Endothelial cell of umbilical vein (primary cell): ENCODE data around the gene DPF3. TPM values are rescaled to one million over a fixed set of nuclear protein-coding genes. Genes with fewer than 3 reads are reported as not detected.

Experiments used
- BruUV-seq: library from RNA; stranded (reverse); fragments of 400-500 nt; replicated peaks from 2 replicates; lab custom pipeline; 2021; lab: Mats Ljungman, UMichigan
- CTCF ChIA-PET: fragments of 300-600, 350-600 bp; sonication (Branson Sonifier 250); formaldehyde crosslinking; loops from one replicate; lab custom pipeline; 2021; ENCODE audit warnings: antibody characterized with exemption, inconsistent platforms; lab: Charles Lee
- POLR2A ChIA-PET: fragments of 300-600, 350-600 bp; sonication (Branson Sonifier 250); formaldehyde crosslinking; loops from one replicate; lab custom pipeline; 2021; ENCODE audit warnings: antibody characterized with exemption, inconsistent platforms; lab: Charles Lee
- DNase-seq: peaks from one replicate; pipeline ENCODE4 v3.0.0-alpha.2; 2011; ENCODE audit warnings: low read depth, low spot score
- FAIRE-seq: peaks from 2 replicates; lab custom pipeline; 2011; peaks lifted over from hg19 to GRCh38; lab: Jason Lieb, UNC
- H2AFZ ChIP-seq: 2 replicates; pipeline ENCODE4 v1.6.0; 2012; ENCODE audit warnings: low read depth, low read length, control low read depth, inconsistent platforms
- H3K27ac ChIP-seq: 2 replicates; pipeline ENCODE4 v1.5.1; 2011; ENCODE audit warnings: low read depth, mild to moderate bottlenecking, control low read depth, low read length, moderate library complexity; ENCODE audit not compliant: insufficient read depth
- H3K27me3 ChIP-seq, 2 experiments: 2 replicates each; pipeline versions ENCODE4 v1.6.0 to v1.6.1; 2011; ENCODE audit warnings: low read length in 2 of 2, mixed read lengths in 1 of 2; ENCODE audit not compliant: control insufficient read depth in 2 of 2, insufficient read depth in 2 of 2
- H3K36me3 ChIP-seq, 2 experiments: 2 replicates in 1 of 2; 3 replicates in 1 of 2; pipeline ENCODE4 v1.5.1; 2011; ENCODE audit warnings: low read length in 2 of 2, mild to moderate bottlenecking in 1 of 2, moderate library complexity in 1 of 2; ENCODE audit not compliant: control insufficient read depth in 2 of 2, insufficient read depth in 2 of 2; ENCODE audit errors: extremely low read depth in 1 of 2
- H3K4me1 ChIP-seq: 3 replicates; pipeline ENCODE4 v1.5.1; 2011; ENCODE audit warnings: mild to moderate bottlenecking, low read length; ENCODE audit not compliant: control insufficient read depth, insufficient read depth; ENCODE audit errors: extremely low read depth
- H3K4me2 ChIP-seq: 2 replicates; pipeline ENCODE4 v1.6.1; 2011; ENCODE audit warnings: low read length, control low read depth, mixed read lengths; ENCODE audit not compliant: insufficient read depth
- H3K4me3 ChIP-seq, 3 experiments: fragments of 200-600 bp in 1 of 3; sonication (generic), shearing (Covaris generic) in 1 of 3; replicated peaks in 1 of 3; 2 replicates each; pipeline ENCODE4 v1.5.1; 2011 to 2016; ENCODE audit warnings: control low read depth in 3 of 3, low read length in 3 of 3, mild to moderate bottlenecking in 2 of 3, inconsistent platforms in 1 of 3, low read depth in 1 of 3, moderate library complexity in 1 of 3; ENCODE audit not compliant: insufficient read depth in 1 of 3
- H3K79me2 ChIP-seq: 2 replicates; pipeline ENCODE4 v1.6.0; 2012; ENCODE audit warnings: low read length, inconsistent platforms; ENCODE audit not compliant: control insufficient read depth, insufficient read depth
- H3K9ac ChIP-seq: replicated peaks from 2 replicates; pipeline ENCODE3; 2011; ENCODE audit warnings: low read length, control low read depth; ENCODE audit not compliant: insufficient read depth; ENCODE audit errors: extremely low read depth
- H3K9me1 ChIP-seq: replicated peaks from 3 replicates; pipeline ENCODE4 v1.6.0; 2011; ENCODE audit warnings: mild to moderate bottlenecking, low read length; ENCODE audit not compliant: control insufficient read depth, insufficient read depth; ENCODE audit errors: extremely low read depth
- H3K9me3 ChIP-seq: replicated peaks from 2 replicates; pipeline ENCODE4 v1.5.1; 2012; ENCODE audit warnings: low read length, inconsistent platforms; ENCODE audit not compliant: control insufficient read depth, insufficient read depth
- H4K20me1 ChIP-seq: replicated peaks from 2 replicates; pipeline ENCODE3; 2011; ENCODE audit warnings: mild to moderate bottlenecking, low read length; ENCODE audit not compliant: control insufficient read depth, insufficient read depth; ENCODE audit errors: extremely low read depth
- EZH2 ChIP-seq: IDR thresholded peaks from 2 replicates; pipeline ENCODE4 v1.6.1; 2012; ENCODE audit warnings: borderline replicate concordance, low read depth, mild to moderate bottlenecking, moderate library complexity, low read length, inconsistent platforms; ENCODE audit not compliant: severe bottlenecking
- FOS ChIP-seq: IDR thresholded peaks from 2 replicates; pipeline ENCODE4 v1.6.1; 2011; ENCODE audit warnings: mild to moderate bottlenecking, low read length, moderate library complexity, borderline replicate concordance; ENCODE audit not compliant: insufficient read depth
- GATA2 ChIP-seq: IDR thresholded peaks from 2 replicates; pipeline ENCODE4 v1.7.0; 2011; ENCODE audit warnings: low read depth, mild to moderate bottlenecking, moderate library complexity, mixed read lengths, low read length; ENCODE audit not compliant: insufficient read length, insufficient read depth
- JUN ChIP-seq: IDR thresholded peaks from 2 replicates; pipeline ENCODE4 v1.6.1; 2011; ENCODE audit warnings: borderline replicate concordance, low read depth; ENCODE audit not compliant: insufficient read length, insufficient read depth
- MYC ChIP-seq: IDR thresholded peaks from one replicate; pipeline ENCODE4 v1.6.1; 2011; ENCODE audit warnings: mild to moderate bottlenecking, low read depth, low read length
- POLR2A ChIP-seq: IDR thresholded peaks from 2 replicates; pipeline ENCODE4 v1.6.1; 2012; ENCODE audit warnings: low read depth, mild to moderate bottlenecking, control low read depth, low read length
- POLR2AphosphoS5 ChIP-seq: IDR thresholded peaks from 2 replicates; pipeline ENCODE4 v1.6.1; 2012; ENCODE audit warnings: low read depth, mild to moderate bottlenecking, control low read depth, low read length, moderate library complexity; ENCODE audit not compliant: insufficient read depth
- dilution Hi-C: fragments of 300-500 bp; cut with MboI; formaldehyde crosslinking; loops from one replicate; pipeline ENCODE4 v1.15.0; 2019; ENCODE audit warnings: low sequenced_read_pairs; ENCODE audit not compliant: extremely low pct_ligation_motif_present
- intact Hi-C: fragments of 100-400 bp; cut with micrococcal nuclease; formaldehyde crosslinking; loops from one replicate; pipeline ENCODE4 v1.10.0; 2022
- polyA plus RNA-seq, 4 experiments: library from polyadenylated mRNA; depleted of rRNA in 3 of 4; stranded (reverse) in 3 of 4; unstranded in 1 of 4; fragments of >200 nt; gene quantifications; 2 replicates each; pipeline versions ENCODE4 v1.2.1 to v1.2.3, GENCODE V29; 2011 to 2012; ENCODE audit warnings: missing spikeins in 1 of 4
- total RNA-seq: library from RNA; stranded (reverse); gene quantifications from 2 replicates; pipeline ENCODE4 v1.2.3, GENCODE V29; 2021
- TF ChIP-seq, protein P1 (sequence below): IDR thresholded peaks from 2 replicates; pipeline ENCODE4 v1.6.1; 2011; ENCODE audit not compliant: insufficient read depth, insufficient read length
- TF ChIP-seq, protein P2 (sequence below), 2 donors: IDR thresholded peaks; 1 replicate in 1 of 2; 2 replicates in 1 of 2; pipeline ENCODE4 v1.5.1; 2011; ENCODE audit warnings: low read length in 2 of 2, mild to moderate bottlenecking in 2 of 2, moderate library complexity in 2 of 2, control low read depth in 1 of 2, inconsistent platforms in 1 of 2, low read depth in 1 of 2; ENCODE audit not compliant: insufficient read depth in 1 of 2; ENCODE audit errors: extremely low read depth in 1 of 2

DPF3 gene
- total and polyA plus RNA-seq, 2 donors (not counting 3 experiments of a cell fraction or from before 2014, with no cell fraction given) = 2.4 to 3.5 TPM

DNA sequence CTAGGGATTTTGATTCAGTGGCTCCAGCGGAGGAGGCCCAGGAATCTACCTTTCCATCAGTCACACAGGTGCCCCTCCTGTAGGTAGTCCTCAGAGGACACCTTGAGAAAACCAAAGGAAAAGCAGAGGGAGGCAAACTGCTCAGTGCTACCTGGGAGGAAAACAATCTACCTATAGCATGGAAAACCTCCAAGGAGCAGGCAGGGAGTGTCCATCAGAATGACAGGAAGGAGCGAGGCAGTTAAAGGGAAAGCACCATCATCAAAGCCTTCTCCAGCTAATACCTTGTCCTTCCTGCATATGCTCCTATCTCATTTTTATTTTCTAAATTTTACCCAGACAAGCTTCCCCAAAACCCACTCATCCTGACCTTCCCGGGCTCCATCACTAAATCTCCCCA, 25.4 kb downstream of the DPF3 start:
- ChIA-PET POLR2A (no interaction called here), CTCF (no interaction called here)
- intact Hi-C loops = no loop called here
- no peak for TF ChIP-seq POLR2AphosphoS5
- no peak for TF ChIP-seq GATA2
- TF ChIP-seq EZH2 = no peak
- TF ChIP-seq POLR2A = no peak
- TF ChIP-seq, protein P1, sequence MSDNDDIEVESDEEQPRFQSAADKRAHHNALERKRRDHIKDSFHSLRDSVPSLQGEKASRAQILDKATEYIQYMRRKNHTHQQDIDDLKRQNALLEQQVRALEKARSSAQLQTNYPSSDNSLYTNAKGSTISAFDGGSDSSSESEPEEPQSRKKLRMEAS = no peak
- TF ChIP-seq JUN = no peak
- no peak for TF ChIP-seq MYC
- TF ChIP-seq, protein P2, sequence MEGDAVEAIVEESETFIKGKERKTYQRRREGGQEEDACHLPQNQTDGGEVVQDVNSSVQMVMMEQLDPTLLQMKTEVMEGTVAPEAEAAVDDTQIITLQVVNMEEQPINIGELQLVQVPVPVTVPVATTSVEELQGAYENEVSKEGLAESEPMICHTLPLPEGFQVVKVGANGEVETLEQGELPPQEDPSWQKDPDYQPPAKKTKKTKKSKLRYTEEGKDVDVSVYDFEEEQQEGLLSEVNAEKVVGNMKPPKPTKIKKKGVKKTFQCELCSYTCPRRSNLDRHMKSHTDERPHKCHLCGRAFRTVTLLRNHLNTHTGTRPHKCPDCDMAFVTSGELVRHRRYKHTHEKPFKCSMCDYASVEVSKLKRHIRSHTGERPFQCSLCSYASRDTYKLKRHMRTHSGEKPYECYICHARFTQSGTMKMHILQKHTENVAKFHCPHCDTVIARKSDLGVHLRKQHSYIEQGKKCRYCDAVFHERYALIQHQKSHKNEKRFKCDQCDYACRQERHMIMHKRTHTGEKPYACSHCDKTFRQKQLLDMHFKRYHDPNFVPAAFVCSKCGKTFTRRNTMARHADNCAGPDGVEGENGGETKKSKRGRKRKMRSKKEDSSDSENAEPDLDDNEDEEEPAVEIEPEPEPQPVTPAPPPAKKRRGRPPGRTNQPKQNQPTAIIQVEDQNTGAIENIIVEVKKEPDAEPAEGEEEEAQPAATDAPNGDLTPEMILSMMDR (IDR thresholded peaks at IDR 0.05; ENCODE audit: extremely low read depth in 1 of 2, insufficient read depth in 1 of 2, low read depth in 1 of 2, low read length in 2 of 2) = no peak
- TF ChIP-seq FOS = no peak
- Histone ChIP-seq H3K4me1 (no peaks in the 10 kb centered on the region), H2AFZ (no peak overlapping the region), H3K27ac (no peak overlapping the region), H3K36me3 (no peaks in the 10 kb centered on the region), H3K79me2 (peaks cover 8% of the 10 kb centered on the region), H3K27me3 (no peaks in the 10 kb centered on the region), H3K9me3 (no peaks in the 10 kb centered on the region), H3K4me3 (no peak overlapping the region), H3K9me1 (no peaks in the 10 kb centered on the region), H4K20me1 (no peaks in the 10 kb centered on the region), H3K9ac (no peak overlapping the region), H3K4me2 (no peak overlapping the region)
- FAIRE-seq (no peak), DNase-seq (no peak)
- dilution Hi-C loops = no loop called here
- BruUV-seq = no TSS peak
